ENCODE measurements around the gene ROBO1.

DNA sequence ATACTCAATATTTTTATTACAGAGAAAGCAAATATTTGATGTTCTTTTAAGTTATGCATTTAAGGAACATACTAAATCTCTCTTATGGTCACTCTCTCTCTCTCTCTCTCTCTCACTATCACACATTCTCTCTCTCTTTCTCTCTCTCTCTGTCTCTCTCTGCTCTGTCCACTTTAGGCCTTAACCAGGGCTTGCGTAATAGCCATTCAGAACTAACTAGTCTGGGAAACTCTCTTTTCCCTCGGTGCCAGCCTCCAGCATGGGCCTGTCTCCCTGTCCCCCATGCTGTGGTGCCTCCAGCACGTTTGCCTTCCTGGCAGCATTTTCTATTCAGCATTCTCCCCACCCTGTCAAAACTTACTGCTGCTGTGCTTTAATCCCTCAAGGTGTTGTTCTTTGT lies 389.7 kb downstream of the ROBO1 start:
- TF ChIP-seq, protein P1, sequence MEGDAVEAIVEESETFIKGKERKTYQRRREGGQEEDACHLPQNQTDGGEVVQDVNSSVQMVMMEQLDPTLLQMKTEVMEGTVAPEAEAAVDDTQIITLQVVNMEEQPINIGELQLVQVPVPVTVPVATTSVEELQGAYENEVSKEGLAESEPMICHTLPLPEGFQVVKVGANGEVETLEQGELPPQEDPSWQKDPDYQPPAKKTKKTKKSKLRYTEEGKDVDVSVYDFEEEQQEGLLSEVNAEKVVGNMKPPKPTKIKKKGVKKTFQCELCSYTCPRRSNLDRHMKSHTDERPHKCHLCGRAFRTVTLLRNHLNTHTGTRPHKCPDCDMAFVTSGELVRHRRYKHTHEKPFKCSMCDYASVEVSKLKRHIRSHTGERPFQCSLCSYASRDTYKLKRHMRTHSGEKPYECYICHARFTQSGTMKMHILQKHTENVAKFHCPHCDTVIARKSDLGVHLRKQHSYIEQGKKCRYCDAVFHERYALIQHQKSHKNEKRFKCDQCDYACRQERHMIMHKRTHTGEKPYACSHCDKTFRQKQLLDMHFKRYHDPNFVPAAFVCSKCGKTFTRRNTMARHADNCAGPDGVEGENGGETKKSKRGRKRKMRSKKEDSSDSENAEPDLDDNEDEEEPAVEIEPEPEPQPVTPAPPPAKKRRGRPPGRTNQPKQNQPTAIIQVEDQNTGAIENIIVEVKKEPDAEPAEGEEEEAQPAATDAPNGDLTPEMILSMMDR (IDR thresholded peaks at IDR 0.05; ENCODE audit: borderline replicate concordance, extremely low read depth, low read length, poor library complexity, severe bottlenecking): no peak
- TF ChIP-seq EZH2 (IDR thresholded peaks at IDR 0.05; ENCODE audit: borderline replicate concordance, low read depth, low read length, severe bottlenecking): no peak
